Dedifferentiated amniotic fluid mesenchymal stem cell (primary cell): ENCODE results near the gene IFI6.
A peak's percentile ranks its signal among the peaks of the same experiment; 100 is the strongest.
"Not testable (repeated sequence)": the region's sequence is repeated elsewhere in the genome, so short reads cannot be mapped to it uniquely, and the experiment has no call there.

Source experiments
- DNase-seq: peaks from one replicate; pipeline ENCODE4 v3.0.0-alpha.2; 2016; ENCODE audit errors: extremely low spot score

IFI6 gene

DNA sequence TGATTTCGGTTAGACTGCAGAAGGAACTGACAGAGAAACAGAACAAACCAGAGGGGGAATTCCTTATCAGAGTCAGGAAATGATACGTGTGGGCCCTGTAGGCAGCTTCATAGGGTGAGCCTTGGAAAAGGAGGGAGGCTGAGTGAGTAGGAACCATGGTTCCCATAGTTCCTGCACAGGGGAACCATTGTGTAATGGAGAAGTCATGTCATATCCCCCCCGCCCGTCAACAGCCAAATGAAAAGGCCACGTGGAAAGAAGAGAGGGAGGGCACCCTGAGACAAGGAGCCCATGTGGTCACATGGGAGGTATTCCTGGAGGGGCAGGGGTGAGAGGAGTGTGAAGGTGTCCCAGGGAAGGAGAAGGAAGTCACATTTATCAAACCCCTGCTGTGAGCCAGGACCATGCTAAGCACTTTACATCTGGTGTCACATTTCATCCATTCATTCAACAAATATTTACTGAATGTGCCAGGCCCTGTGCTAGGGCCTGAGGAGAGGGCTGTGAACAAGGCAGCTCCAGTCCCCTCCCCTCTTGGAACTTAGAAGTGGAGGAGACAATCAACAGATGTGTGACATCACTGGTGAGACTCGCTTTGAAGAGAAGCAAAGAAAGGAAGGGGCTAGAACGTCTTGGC, 21.3 kb downstream of the IFI6 start:
- no peak for DNase-seq

DNA sequence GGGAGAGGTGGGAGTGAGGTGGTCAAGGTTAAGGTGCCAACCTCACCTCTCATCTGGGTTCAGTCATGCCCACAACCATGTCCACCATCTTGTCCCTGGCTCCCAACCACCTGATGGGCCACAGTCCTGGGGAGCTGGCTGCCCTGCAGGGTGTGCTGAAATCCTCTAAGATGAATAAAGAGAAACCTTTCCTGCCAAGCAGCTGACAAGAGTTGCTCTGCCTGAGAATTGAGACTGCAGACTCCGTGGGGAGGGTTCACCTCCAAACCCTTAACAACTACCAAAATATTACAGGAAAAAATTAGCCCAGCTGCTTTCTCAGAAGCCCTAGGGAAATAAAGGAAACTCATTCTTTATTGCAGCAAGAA, 21.8 kb downstream of the IFI6 start:
- DNase-seq: no peak

GRCh38 chr1:27649306-27649635, 22.7 kb downstream of the IFI6 start:
- DNase-seq: no peak

- no peak for DNase-seq
Measured at GRCh38 chr1:27648602-27649305, 23.2 kb downstream of the IFI6 start.

GRCh38 chr1:27647328-27647727, 24.7 kb downstream of the IFI6 start:
- no peak for DNase-seq

GRCh38 chr1:27646676-27647075, 25.3 kb downstream of the IFI6 start:
- no peak for DNase-seq

DNA sequence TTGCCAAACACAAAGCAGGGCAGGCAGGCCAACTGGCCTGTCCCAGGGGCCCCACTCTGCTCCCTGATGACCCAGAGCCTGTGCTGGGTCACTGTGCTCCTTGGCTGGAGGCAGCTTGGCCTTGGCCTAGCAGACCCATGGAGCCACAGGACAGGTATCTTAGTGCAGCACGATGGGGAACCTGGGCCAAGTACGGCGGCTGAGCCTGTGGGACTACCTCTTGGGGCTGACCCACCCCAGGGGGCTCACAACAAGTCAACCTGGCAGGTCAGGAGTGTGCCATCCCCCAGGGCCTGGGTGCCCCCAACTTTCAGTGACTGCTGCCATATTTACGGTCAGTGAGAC, 26.9 kb downstream of the IFI6 start:
- no peak for DNase-seq

DNA sequence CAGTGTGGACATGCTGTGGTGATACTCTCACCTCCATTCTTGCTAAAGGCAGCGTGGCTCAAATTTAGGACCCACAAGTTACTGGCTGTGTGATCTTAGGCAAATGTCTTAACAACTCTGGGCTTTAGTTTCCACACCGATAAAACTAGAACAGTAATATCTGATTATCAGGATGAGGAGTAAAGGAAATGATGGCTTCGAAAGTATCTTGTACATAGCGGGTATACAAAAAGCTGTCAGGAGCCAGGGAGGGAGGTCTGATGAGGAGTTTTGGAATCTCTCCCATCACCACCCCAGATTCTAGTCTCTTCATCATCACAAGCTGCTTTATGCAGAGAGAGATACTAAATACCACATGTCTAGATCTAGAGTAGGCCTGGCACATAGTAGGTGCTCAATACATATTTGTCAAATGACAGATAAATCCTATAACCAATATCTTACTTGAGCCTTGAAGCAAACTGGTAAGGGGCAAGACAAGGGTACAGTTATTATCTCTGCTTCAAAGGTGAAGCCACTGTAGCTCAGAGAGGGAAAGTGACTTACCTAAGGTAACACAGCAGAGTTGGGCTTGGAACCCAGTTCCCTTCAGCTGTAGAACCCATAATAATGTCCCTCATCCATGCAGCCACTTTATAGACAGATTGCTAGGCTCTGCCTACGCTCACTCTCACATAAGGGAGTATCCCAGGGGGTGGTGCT, 27.5 kb downstream of the IFI6 start:
- DNase-seq: no peak

DNA sequence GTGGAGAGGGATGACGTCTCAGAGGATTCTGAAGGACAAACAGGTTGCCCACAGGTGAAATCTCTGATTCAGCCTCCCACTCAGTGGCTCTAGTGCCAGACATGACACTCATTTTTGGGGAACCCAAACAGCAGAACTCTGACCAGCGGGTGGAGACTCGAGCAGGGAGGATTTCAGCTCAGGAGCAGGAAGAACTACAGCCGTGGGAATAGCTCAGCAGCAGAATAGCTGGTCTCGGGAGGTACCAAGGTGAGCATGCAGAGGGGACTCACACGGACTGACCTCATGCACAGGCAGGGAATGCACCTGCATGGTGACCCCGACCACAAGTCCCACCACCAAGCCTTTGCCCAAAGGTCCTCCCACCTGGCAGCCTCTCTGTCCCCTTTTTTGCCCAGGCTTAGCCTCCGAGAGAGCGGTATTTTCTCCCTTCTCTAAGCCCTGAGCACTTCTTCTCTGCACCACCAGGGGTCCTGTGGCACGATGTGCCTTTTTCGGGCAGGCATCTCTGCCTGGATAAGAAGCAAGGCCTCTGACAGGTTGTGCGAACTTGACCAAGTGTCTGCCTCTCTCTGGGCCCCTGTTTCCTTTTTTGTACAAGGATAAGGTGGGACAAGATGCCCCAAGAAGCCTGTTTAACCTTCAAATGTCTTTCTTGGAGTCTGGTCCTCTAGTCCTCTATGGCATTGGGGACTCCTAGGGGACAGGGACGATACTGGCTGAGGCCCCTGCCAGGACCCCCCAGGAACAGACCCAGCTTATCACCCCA, 28.2 kb downstream of the IFI6 start:
- peak; percentile 19 for DNase-seq

DNA sequence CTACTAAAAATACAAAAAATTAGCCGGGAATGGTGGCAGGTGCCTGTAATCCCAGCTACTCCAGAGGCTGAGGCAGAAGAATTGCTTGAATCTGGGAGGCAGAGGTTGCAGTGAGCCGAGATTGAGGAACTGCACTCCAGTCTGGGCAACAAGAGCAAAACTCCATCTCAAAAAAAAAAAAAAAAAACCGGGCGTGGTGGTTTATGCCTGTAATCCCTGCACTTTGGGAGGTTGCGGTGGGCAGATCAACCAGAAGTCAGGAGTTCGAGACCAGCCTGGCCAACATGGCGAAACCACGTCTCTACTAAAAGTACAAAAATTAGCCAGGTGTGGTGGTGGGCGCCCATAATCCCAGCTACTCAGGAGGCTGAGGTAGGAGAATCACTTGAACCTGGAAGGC, 31.5 kb downstream of the IFI6 start:
- DNase-seq: not testable (repeated sequence)

DNA sequence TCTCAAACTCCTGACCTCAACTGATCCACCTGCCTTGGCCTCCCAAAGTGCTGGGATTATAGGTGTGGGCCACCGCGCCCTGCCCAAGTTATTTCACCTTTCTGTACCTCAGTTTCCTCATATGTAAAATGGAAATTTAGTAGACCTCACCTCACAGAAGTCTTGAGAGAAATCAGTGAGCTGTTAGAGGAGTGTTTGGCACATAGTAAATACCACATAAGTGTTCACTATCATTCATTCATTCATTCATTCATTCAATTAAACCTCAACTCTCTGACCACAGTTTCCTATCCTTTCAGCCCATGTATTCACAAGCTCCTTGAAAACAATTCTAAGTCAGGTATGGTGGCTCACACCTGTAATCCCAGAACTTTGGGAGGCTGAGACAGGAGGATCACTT, 33.2 kb downstream of the IFI6 start:
- no peak for DNase-seq

- DNase-seq: no peak
Measured at GRCh38 chr1:27638047-27638734, 33.8 kb downstream of the IFI6 start.

- DNase-seq: no peak
Measured at GRCh38 chr1:27635396-27636142, 36.4 kb downstream of the IFI6 start.

- DNase-seq: no peak
Measured at GRCh38 chr1:27634985-27635367, 37.0 kb downstream of the IFI6 start, which contains the start of gene FGR. TSS of gene FGR (minus strand) at chr1:27635185. CDS start at chr1:27623916, 11,269 bp downstream.

DNA sequence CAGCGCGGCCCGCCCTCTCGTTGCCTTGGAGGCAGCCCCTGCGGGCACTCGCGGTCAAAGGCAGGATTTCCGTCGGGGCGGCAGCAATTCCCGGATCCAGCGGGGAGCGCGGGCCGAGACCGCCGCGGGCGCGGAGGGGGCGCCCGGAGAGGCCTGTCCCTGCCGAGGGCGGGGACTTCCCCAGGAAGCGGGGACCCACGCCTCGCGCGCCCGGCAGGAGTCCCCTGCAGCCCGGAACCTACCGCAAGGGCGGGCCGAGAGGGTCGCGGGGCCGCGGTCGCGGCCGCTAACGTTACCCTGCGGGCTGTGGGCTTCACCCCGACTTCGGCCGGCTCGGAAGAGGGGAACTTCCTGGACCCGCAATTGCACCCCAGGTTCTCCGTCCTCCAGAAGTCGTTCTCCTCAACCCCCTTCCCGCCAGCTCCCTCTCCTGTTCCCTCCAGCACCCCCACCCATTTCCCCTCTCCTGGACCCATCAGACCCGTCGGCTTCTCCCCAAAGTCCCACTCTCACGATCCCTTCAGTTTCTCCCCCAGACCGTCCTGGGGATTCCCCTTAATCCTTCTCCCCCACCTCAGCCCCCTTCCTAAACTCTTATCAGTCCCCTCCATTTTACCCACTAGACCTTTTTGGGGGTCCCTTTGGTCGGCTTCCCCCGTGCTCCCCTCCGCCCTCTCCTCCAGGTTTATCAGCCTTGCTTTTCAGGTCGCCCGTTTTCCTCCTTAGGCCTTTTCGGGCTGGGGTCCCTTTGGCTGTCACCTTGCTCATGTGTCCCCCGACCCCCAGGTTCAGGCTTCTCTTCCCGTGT, 37.6 kb downstream of the IFI6 start:
- DNase-seq: no peak

DNA sequence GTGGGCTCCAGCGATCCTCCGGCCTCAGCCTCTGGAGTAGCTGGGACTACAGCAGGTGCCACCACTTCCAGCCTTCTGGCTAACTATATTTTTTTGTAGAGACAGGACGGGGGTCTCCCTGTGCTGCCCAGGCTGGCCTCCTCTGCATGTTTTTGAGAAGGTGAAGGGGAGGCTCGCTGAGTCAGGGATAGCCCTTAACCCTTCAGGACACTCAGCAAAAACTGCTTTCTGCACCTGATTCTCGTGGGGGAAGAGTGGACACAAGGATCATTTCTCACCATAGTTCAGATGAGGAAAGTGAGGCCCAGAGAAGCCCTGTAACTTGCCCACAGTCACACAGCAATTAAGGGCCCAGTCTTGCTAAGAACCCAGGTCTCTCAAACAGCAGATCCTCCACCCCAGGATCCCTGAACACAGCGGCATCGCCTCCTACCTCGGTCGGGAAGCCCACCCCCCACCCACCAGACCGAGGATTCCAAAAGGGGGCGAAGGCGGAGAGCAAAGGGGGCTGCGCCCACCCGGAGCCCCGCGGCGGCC, 38.3 kb downstream of the IFI6 start:
- no peak for DNase-seq

GRCh38 chr1:27633298-27633610, 38.7 kb downstream of the IFI6 start:
- DNase-seq: no peak

- no peak for DNase-seq
Measured at GRCh38 chr1:27632387-27633297, 39.4 kb downstream of the IFI6 start.

GRCh38 chr1:27630859-27631491, 41.0 kb downstream of the IFI6 start:
- DNase-seq: no peak
